Stimulated activated CD4-positive, alpha-beta T cell treated with anti-CD3 and anti-CD28 coated beads, Interleukin-2, amount 100 ng/mL, for 4 hours (primary cell): ENCODE measurements around the gene PLAC1.

Source experiments
- DNase-seq: peaks from one replicate; pipeline ENCODE4 v3.0.0-alpha.2; 2020; ENCODE audit warnings: low read depth

PLAC1 gene, protein sequence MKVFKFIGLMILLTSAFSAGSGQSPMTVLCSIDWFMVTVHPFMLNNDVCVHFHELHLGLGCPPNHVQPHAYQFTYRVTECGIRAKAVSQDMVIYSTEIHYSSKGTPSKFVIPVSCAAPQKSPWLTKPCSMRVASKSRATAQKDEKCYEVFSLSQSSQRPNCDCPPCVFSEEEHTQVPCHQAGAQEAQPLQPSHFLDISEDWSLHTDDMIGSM

DNA sequence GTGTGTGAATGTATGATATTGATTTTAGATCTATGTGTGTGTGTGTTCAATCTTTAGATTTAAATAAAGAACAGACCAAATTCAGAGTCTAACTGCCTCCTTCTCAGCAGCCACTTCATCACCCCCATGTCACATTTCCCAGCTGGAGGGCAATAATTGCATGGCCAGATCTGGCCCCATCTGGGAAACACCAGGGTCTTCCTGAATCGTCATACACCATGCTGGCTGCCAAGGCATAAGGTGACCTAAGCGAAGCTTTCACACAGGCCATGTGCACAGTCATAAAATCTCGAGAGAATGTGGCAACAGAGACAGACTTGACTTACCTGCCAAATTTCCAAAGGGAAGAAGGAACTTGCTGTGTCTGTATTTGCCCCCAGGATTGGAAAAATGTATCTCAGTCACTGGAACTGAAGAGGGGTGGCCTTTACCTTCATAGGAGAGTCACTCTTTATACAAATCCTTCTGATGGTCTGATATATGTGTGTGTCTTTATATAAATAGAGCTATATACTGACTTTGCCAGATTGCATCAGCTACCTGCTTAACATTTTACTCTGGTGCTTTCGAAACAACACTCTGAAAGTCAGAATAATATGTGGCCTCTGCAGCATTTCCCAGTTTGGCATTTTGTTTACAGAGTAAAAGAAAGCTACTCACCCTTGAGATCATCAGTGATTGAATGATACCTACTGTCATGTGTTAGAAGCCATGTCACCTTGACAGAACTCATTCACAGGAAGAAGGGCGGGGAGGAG, at the start of gene PLAC1:
PLAC1 (minus strand) TSS at position 470 of the 758 bp plus-strand sequence. CDS start 91,789 bp downstream, outside the sequence.
- no peak for DNase-seq

DNA sequence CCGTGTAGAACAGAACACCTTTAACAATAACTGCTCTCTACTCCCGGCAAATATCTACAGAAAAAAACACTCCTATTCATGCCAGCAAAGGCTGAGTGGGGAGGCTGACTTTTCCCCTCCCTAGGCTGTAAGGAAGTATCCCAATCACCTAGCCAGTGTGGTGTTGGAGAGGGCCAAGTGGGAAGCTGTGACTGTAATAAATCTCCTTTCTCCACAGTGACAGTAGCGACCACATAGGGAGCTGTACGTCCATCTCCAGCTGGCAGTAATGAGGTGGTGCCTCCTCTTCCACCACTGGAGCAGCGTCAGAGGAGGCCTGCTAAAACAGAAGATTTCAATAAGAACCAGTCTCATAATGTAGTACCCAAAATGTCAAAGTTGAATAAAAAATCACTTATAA, 47.9 kb upstream of the PLAC1 start:
- DNase-seq: no peak

DNA sequence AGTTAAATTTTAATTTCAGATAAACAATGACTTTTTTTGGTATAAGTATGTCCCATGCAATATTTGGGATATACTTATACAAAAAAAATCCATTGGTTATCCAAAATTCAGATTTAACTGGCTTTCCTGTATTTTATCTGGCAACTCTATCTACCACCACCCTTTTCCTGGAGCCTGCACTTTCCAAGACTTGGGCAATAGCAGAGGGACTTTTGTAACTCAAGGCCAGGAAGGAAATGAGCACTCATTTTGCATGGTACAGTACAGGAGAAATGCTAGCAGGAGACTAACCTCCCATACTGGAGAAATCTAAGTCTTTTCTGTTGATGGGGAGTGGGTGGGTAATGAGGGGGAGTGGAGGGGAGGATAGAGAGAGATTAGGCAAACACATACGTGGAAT, 37.7 kb upstream of the PLAC1 start:
- DNase-seq: no peak

DNA sequence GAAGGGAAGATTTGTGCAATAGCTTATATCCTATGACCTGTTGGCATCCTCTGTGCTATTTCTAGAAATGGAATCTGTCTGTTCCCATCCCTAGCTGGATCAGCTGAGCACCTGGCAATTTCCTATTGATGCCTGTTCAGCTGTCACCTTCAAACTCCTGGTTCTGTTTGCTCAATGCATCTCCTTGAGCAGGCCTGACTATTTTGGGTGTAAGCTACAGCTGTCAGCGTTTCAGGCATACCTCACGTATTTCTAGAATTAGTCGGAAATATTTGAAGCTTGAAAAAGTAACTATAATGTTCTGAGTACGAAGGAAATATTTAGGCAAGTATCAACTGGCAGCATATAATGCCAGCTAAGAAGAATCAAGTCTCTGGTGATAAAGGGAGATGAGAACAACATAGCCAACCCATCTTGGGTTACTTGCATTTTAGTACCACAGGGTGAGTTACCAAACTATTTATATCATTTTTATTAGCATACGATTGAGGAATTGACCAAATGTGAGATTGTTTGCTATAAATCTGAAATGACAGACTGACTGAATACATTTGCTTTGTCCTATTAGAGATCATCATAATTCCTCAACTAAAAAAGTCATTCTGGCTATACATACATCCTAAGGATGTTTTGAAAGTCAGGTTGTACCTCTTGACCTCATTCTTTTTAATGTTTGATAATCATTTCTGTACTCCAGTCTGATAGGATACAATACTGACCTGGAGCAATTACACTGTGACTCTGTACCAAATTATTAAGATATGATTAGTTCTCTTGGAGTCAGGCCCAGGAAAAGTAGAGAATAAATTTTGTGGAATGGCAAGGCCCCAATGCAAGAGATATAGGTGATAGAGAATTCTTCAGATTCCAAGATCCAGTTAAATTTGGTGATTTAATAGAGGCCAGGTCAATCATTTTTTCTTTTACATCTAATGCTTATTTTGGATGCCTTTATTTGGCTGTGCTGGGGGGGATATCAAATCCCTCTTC, 36.4 kb upstream of the PLAC1 start:
- DNase-seq: no peak

DNA sequence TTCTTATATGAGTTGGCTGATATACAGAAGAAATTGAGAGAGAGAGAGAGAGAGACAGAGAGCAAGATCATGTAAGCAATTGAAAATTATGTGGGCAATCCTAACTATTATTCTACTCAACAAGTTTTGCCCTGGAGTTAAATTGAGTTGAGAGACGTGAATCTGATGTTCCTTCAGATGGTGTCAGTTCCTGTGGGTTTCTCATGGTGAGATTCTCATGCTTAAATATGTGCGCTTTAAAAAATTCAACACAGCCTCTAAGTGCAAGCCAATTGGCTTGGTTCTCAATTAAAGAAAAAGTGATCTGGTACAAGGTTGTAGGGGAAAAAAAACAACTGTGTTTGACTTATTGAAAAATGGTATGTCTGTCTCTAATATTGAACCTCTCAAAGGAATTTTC, 35.4 kb upstream of the PLAC1 start:
- no peak for DNase-seq

DNA sequence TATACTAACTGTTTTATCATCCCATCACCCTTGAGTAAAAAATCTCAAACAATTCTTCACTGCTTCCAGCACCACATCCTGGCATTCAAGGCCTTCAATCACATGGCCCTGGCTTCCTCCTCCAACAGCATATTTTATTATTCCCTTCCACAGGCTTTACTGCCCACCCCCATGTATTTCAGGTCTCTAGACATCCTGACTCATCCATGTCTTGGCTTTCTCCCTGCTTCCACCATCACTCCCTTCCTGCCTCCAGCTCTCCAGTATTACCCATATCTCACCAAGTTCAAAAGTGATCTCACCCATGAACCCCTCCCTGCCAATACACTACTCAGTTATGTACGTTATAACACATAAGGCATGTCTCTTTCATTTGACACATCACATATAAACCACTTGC, 34.7 kb upstream of the PLAC1 start:
- no peak for DNase-seq

DNA sequence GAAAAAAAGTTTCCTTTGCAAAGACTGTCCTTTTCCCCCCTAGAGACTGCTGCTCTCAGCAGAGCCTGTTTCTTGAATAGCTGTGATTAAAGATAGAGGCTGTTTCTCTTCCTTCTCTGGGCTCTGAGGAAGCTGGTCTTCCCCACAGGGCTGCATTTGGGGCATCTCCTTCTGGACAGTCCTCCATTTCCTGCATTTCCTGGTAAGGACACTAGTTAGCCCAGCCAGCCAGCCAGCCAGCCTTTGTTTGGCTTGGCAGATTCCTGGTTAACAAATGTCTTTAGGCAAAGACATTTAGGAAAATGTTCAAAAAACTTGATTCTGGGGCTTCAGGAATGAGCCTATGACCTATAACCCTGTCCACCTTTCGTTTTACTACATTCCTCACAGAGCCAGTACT, 34.0 kb upstream of the PLAC1 start:
- no peak for DNase-seq

DNA sequence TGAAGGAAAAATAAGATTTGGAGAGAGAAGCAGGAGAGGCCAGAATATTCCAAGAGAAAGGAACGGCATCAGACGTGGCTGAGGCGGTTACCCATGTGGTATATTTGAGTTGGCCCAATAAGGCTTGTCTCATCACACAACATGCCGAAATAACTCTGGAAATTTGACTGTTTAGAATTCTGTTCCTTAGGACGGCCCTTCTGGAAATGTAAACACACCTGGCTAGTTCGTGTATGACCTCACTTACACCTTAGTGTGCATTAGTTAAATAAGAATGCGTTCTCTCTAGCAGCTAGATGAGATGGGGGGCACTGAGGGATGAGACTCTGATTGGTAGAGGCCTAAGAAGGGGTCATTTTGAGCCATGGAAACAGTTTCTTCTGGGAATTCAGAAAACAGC, 33.2 kb upstream of the PLAC1 start:
- DNase-seq: no peak

DNA sequence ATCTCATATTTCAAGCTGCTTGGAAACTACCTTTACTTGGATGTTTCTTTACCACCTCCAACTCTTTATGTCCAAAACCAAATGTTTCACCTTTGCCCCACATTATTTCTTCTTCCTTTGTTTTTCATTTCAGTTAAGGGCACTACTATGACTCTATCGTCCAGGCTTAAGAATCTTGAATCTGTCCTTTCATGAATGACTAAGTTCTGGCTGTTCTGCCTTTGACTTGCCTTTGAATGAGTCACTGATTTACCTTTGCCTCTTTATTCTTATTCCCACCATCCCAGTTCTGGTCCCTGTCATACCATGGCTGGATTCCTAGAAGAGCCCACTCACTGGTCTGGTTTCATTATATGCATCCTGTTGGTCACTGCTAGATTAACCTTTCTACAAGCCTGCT, 30.6 kb upstream of the PLAC1 start:
- DNase-seq: no peak

DNA sequence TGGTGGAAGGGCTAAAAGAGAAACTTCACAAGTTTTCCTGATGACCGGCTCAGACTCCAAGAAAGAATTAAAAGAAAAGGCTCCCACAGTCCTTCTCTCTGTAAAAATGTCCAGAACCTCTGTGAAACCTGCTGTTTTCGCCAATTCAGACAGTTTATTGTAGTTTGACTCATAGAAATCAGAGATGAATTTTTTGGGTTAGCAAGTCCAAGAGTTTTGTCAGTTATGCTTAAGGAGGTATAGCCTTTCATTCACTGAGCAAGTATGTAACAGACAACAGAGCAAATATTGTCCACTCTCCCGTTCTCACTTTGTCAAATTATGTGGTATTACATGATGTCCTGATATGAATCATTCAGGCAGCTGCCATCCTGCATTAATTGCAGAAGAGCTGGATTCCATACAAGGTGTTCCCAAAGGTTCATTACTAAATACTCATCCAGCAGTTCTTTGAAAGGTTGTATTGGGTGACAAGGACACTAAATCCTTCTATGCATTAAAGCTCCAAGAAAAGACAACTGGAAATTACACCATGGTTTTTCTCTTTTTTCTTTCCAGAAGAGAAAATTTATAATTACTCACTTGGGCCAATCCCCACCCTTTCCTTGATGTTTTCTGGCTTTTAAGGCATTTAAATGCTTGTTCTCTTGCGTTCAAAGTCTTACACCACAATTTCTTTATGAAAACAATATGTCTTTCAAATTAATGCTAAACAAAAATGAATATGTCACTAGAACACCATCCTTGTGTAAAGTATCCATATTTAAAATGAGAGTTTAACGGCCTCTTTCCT, 30.0 kb upstream of the PLAC1 start:
- no peak for DNase-seq

DNA sequence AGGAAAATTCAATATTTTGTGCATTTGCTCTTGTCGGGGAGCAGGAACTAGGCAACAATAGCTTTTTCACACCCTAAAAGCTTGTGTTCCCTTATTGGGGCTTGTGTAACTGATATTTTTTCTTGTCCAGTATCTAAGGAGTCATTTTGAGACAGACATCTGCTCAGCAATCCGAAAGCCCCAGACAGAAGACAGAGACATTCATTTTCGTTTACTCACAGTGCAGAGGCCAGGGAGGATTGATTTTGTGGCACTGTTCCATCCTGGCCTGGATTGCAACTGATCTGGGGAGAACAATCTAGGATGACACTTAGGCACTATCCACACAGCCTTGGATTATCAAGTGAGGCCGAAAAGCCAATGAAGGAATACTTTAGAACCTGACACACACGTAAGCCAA, 27.4 kb upstream of the PLAC1 start:
- DNase-seq: no peak

DNA sequence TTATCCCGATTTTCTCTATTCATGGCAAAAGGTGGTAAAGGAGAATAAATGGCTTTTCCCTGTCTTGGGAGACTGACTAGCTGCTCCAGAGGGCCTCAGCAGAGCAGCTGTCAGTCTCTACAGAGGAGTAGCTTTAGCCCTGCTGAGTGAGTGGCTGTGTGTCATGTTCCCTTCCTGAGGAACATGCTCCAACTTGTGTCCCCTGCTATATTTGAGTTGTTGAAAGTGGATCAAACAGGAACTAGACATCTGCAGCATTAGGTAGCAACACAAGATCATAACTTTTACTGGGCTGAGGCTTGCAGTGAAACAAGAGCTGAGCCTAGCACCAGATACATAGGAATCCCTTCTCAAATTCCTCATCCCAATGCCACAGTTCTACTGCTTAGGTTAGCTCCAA, 26.7 kb upstream of the PLAC1 start:
- no peak for DNase-seq

DNA sequence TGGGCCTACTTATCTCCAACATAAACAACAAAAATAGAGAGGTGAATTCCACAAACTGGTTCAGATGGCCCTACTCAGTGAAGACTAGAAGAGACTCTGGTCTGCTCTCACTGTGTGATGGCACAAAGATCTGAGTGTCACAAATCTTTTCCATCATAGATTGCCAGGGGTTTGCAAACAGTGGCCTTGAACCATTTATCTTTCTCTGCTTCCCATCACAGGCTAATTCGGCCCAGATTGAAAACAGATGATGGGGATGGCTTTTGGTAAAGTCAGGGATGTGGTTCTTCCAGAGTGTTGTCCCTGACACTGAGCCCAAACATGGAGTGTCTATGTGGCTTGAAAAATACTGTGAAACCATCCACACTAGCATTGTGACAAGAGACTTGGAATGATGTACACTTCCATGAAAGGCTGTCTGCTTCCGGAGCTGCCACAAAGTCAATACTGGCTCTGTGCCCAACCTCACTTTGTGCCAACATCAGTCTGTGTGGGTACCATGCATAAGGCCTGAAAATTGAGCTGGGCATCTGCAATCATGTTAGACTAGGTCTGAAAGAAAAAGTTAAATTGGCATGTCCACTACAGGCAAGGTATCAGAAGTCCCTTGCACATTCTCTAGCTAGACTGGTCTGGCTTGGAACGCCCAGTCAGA, 25.2 kb upstream of the PLAC1 start:
- no peak for DNase-seq

DNA sequence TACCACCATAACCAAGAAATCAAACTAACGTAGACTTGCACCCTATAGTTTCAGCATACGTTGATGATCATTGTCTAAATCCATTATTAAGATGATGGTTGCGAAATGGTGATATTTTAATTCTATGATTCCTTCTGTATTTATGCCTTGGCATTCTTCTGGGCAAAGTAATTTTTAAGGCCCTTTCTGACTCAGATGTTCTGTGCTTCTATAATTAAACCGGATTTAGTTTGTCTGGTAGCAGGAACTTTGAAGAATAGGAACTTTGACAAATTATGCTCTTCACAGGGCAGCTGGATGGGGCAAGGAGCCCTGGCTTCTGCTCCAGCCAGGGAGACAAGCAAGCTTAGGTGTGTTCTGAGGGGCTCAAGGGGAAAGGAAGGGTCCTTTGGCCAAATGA, 23.8 kb upstream of the PLAC1 start:
- no peak for DNase-seq

DNA sequence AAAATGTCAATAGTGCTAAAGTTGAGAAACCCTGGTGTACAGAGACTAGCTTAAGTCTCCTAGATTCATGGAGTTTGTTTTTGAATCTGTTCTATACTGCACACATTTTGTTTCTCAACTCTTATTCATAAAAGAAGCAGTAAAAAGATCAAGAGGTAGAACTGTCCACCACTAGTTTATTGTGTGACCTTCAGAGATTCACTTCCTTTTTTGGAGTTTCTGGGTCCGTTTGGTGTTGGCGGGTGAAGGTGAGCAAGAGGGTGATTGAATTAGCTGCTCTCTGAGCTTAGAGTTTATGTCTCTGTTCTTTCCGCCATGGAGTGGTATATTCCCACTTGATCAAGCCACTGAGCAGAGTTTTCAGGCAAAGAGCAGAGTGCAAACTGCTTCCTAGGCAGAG, 21.4 kb upstream of the PLAC1 start:
- no peak for DNase-seq

DNA sequence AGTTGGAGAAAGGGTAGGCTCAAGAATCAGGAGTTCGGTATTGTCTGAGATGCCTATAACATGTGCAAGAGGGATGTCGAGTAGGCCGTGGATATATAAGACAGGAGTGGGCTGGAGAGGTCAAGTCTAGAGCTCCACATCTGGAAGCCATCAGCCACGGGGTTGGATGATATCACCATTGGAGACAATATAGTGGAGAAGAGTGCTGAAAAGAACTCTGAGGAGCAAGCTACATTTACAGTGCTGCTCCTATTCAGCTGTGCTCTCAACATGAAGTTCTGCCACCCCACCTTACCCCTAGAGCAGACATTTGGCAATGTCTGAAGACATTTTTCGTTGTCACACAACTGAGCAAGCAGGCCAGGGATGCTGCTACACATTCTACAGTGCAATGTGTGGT, 20.9 kb upstream of the PLAC1 start:
- DNase-seq: no peak

DNA sequence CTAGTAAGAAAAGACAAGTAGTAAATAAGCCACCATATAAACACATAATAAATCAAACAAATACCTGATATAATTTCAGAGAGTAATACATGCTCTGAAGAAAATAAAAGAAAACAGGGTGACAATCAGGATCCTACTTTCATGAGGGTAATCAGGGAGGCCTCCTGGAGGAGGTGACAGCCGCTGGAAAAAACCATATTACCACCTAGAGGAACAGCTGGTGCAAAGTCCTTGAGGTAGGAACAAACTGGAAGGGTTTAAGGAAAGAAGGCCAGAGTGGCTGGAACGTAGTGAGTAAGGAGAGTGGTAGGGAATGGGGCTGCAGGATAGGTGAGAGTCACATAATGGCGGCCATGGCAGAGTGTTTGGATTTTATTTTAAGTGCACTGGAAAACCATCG, 19.1 kb upstream of the PLAC1 start:
- DNase-seq: no peak

DNA sequence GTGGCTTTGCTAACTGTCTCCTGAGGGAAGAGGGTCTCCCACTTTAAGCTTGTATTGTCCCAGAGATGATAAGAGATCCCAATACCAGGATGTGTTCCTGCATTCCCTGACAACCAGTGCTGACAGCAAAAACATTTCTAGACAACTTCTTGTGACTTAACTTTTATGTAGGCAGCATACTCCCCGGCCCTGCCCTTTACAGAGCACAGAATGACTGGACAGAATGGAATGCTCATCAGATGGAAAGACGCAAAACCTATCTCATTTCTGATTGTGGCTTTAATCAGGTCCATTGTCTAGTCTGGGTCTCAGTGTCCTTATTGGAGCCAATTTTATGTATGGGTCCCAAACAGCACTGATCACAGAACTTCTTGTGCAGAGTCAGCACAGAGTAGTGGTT, 18.2 kb upstream of the PLAC1 start:
- no peak for DNase-seq

DNA sequence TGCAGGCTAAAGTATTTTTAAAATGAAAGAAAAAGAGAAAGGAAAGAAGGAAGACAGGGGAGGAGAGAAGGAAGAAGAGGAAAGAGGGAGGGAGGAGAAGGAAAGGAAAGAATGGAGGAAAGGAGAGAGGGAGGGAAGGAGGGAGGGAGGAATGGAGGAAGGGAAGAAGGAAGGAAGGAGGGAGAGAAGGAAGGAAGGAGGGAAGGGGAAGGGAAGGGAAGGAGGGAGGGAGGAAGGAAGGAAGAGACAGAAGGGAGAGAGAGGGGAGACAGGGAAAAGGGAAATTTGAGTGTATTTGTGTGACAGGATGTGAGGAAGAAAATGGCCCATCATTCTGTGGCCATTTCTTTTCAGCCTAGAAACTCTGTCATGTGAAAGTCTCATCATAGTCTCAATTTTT, 14.9 kb upstream of the PLAC1 start:
- no peak for DNase-seq

DNA sequence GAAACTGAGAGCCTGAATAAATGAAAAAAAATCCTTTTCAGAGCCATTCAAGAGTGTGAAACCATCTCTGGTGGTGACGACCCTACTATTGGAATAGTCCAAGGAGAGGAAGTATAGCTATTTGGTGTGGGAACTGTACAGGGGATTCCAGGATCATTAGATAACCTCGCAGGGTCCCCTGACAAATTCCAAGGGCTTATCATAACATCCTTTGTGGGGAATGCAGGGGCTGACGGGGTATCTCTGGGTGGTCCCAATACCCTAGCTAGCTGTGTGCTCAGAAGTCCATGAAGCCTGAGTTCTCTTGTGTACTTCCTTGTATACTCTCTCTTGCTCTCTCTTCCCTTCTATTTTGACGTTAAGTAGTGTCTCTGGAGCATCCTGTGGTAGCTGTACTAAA, 13.8 kb upstream of the PLAC1 start:
- no peak for DNase-seq

DNA sequence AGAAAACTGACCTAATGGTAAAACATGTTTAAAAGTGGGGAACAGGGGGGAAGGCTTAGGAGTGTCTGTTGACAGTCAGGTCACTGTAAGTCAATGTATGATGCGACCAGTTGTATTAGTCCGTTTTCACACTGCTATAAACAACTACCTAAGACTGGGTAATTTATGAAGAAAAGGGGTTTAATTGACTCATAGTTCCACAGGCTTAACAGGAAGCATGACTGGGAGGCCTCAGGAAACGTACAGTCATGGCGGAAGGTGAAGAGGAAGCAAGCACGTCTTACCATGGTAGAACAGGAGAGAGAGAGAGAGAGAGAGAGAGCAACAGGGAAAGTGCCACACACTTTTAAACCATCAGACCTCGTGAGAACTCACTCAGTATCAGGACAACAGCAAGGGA, 13.0 kb upstream of the PLAC1 start:
- no peak for DNase-seq
